ES-I3 (cell line): ENCODE data around the gene ST6GALNAC3.
"Not testable (repeated sequence)": the region's sequence is repeated elsewhere in the genome, so short reads cannot be mapped to it uniquely, and the experiment has no call there.

Experiments used
- H3K36me3 ChIP-seq: 2 replicates; pipeline ENCODE4 v1.6.1; 2013; ENCODE audit warnings: mild to moderate bottlenecking, low read length, control low read depth, moderate library complexity; ENCODE audit not compliant: insufficient read depth
- H3K4me1 ChIP-seq: 2 replicates; pipeline ENCODE4 v1.6.1; 2013; ENCODE audit warnings: mild to moderate bottlenecking, control low read depth, low read length; ENCODE audit not compliant: insufficient read depth
- H3K9ac ChIP-seq: 2 replicates; pipeline ENCODE4 v1.6.1; 2013; ENCODE audit warnings: low read depth, mild to moderate bottlenecking, low read length, moderate library complexity
- H3K9me3 ChIP-seq: 2 replicates; pipeline ENCODE4 v1.6.1; 2013; ENCODE audit warnings: mild to moderate bottlenecking, low read length, moderate library complexity; ENCODE audit not compliant: control insufficient read depth, insufficient read depth

Gene ST6GALNAC3

DNA sequence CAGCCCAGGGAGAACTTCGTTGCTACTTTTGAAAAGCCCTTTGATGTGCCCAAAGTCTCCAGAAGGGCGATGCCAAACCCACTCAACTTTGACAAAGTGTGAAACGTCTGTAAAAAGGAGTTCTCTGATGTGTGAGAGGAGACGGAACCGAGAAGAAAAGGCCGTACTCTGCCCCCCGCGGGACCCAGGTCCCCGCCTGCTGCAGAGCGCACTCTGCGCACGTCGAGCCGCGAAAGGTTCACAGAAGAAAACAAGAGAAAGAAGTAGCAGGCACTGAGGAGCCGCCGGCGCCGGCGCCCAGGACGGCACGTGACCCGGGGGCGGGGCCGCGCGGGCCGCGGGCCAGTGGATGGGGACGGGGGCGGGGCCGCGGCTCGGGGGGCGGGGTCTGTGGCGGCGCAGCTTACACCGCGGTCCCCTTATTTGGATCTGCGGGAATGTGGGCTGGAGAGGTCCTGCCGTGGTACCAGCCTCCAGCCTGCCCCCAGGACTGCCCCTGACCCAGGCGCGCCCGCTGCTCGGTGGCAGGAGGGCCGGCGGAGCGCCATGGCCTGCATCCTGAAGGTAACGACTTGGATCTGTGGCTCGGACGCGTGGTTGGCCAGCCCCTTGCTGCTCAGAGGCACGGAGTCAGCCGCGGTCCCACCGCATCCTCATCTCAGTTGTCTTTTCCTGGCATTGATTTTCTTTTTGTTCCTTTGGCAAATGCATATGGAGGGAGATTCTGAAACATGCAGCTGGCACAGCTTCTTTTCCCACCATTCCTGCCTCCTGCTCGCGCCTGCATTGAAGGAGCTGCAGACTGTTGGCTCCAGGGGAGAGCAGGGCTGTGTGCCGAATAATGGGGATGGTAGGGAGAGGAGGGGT lies at the start of gene ST6GALNAC3:
ST6GALNAC3 (plus strand) TSS at position 426 of the 867 bp plus-strand sequence.
- Histone ChIP-seq H3K9me3 (no peaks in the 10 kb centered on the region), H3K4me1 (peaks cover 4% of the 10 kb centered on the region; the same call in 1 of the 2 replicates), H3K9ac (peak within 1 kb of the TSS; percentile 72), H3K36me3 (no peaks in the 10 kb centered on the region)

DNA sequence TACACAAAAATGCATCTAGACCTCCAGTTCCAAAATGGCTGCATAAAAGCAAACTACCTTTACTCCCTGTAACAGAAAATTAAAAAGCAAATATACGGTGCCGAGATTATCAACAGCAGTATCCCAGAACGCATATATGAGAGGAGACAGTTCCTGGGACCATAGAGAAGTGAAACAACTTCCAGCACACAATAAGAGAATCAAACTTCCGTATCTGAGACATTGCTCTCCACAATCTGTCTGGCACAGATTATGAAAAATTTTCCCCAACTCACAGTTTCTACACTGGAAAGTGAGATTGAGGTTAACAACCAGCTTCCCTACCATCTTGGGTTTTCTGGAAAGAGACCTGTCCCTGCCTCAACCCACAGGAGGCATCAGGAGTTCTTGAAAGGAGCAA lies 47.2 kb upstream of the ST6GALNAC3 start:
- H3K9ac ChIP-seq = no peak overlapping the region
- H3K4me1 ChIP-seq = no peaks in the 10 kb centered on the region; the same call in 1 of the 2 replicates
- no peaks in the 10 kb centered on the region for H3K36me3 ChIP-seq
- H3K9me3 ChIP-seq = no peaks in the 10 kb centered on the region

- Histone ChIP-seq H3K36me3 (no peaks in the 10 kb centered on the region), H3K9ac (no peak overlapping the region), H3K9me3 (no peaks in the 10 kb centered on the region), H3K4me1 (no peaks in the 10 kb centered on the region; the same call in 1 of the 2 replicates)
Observed at GRCh38 chr1:76029331-76029730, 45.2 kb upstream of the ST6GALNAC3 start.

GRCh38 chr1:76031496-76031895 lies 43.0 kb upstream of the ST6GALNAC3 start:
- Histone ChIP-seq H3K4me1 (peaks cover 7% of the 10 kb centered on the region; the same call in 1 of the 2 replicates), H3K9me3 (no peaks in the 10 kb centered on the region), H3K9ac (no peak overlapping the region), H3K36me3 (no peaks in the 10 kb centered on the region)

DNA sequence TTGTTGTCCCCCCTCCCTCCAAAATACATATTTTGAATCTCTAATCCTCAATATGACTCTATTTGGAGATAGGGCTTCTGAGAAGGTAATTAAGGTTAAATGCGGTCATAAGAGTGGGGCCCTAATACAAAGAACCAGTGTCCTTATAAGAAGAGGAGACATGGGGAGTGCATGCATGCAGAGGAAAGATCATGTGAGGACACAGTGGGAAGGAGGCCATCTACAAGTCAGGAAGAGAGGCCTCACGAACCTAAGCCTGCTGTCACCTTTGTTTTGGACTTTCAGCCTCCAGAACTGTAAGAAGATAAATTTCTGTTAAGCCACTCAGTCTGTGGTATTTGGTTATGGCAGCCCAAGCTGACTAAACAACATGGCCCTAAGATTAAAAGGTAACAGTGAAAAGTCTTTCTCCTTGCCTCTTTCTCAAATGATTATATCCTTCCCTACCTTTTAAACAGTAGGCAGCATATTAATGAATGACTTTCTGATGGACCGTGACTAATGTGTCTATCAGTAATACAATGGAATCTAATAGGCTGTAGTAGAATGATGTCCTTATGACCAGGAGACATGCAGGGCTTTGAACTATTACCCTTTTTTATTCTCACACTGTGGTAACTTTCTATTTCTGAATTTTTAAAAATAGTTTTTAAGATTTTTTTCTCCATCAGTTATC lies 40.6 kb upstream of the ST6GALNAC3 start:
- no peaks in the 10 kb centered on the region for H3K9me3 ChIP-seq
- H3K4me1 ChIP-seq = peaks cover 27% of the 10 kb centered on the region
- H3K9ac ChIP-seq = no peak overlapping the region
- H3K36me3 ChIP-seq = no peaks in the 10 kb centered on the region

DNA sequence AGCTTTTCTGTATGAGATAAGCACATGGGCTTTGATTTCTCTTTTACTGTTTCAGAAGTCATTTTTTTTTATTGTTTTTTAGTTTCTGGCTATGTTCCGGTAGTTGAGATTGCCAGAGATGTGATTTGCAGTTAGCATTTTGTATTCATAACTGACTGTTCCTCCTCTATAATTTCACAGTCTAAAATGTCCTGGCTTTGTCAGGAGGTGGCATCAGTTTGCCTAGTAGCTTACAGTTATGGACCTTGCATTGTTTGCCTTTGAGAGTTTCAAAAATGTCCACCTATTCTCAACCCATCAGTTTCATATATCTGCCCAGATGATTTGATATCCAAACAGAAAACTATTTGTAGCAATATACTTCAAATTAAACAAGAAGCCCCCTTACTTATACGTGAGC lies 39.5 kb upstream of the ST6GALNAC3 start:
- Histone ChIP-seq H3K9me3 (no peaks in the 10 kb centered on the region), H3K9ac (no peak overlapping the region), H3K4me1 (peaks cover 27% of the 10 kb centered on the region), H3K36me3 (no peaks in the 10 kb centered on the region)

GRCh38 chr1:76037324-76037723 lies 37.2 kb upstream of the ST6GALNAC3 start:
- Histone ChIP-seq H3K36me3 (no peaks in the 10 kb centered on the region), H3K9ac (no peak overlapping the region), H3K4me1 (peaks cover 36% of the 10 kb centered on the region), H3K9me3 (no peaks in the 10 kb centered on the region)

GRCh38 chr1:76038287-76039004 lies 36.1 kb upstream of the ST6GALNAC3 start:
- H3K36me3 ChIP-seq = no peaks in the 10 kb centered on the region
- H3K9ac ChIP-seq = no peak overlapping the region
- peaks cover 36% of the 10 kb centered on the region for H3K4me1 ChIP-seq
- no peaks in the 10 kb centered on the region for H3K9me3 ChIP-seq

- Histone ChIP-seq H3K9ac (no peak overlapping the region), H3K9me3 (no peaks in the 10 kb centered on the region), H3K4me1 (peaks cover 18% of the 10 kb centered on the region; the same call in 1 of the 2 replicates), H3K36me3 (no peaks in the 10 kb centered on the region)
Observed at GRCh38 chr1:76046149-76046548, 28.4 kb upstream of the ST6GALNAC3 start.

DNA sequence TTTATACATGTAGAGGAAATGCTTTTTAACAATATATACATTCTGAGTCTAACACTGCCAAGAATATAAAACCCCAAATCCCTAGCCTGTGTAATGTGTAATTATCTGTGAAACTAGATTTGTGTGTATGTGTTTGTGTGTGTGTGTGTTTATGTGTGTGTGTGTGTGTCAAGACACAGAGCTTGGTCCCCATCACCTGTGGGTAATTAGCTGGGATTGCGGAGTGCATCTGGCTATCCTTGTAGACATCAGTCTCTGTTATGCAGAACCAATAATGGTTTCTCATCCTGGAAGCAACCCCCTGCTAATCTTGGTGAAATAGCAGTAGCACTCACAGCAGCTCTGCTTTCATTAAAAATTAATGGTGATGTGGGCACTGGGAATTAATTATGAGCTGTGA lies 26.3 kb upstream of the ST6GALNAC3 start:
- H3K36me3 ChIP-seq = no peaks in the 10 kb centered on the region
- H3K4me1 ChIP-seq = peaks cover 21% of the 10 kb centered on the region; the same call in 1 of the 2 replicates
- H3K9me3 ChIP-seq = no peaks in the 10 kb centered on the region
- no peak overlapping the region for H3K9ac ChIP-seq

- H3K9ac ChIP-seq = no peak overlapping the region
- no peaks in the 10 kb centered on the region for H3K9me3 ChIP-seq
- peaks cover 24% of the 10 kb centered on the region; the same call in 1 of the 2 replicates for H3K4me1 ChIP-seq
- no peaks in the 10 kb centered on the region for H3K36me3 ChIP-seq
Observed at GRCh38 chr1:76048926-76049325, 25.6 kb upstream of the ST6GALNAC3 start.

DNA sequence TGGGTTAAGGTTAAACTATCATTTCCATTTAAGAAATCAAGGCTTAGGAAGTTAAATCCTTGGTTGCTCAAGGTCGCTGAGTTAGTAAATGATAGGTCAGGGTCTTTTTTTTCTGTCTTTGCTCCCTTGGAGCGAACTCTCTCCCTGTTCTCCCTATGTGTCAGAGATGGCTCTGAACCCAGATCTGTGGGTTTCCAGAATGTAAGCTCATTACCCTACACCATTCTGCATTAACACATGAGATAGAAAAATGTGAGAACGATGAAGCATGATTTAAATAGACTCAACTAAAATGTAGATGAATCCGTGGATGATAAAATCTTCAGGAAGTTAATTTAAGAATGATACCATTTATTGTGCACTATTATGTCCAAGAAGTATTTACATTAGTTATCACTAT lies 25.0 kb upstream of the ST6GALNAC3 start:
- H3K9me3 ChIP-seq = no peaks in the 10 kb centered on the region
- peaks cover 24% of the 10 kb centered on the region; the same call in 1 of the 2 replicates for H3K4me1 ChIP-seq
- no peaks in the 10 kb centered on the region for H3K36me3 ChIP-seq
- H3K9ac ChIP-seq = no peak overlapping the region; the same call in 1 of the 2 replicates

DNA sequence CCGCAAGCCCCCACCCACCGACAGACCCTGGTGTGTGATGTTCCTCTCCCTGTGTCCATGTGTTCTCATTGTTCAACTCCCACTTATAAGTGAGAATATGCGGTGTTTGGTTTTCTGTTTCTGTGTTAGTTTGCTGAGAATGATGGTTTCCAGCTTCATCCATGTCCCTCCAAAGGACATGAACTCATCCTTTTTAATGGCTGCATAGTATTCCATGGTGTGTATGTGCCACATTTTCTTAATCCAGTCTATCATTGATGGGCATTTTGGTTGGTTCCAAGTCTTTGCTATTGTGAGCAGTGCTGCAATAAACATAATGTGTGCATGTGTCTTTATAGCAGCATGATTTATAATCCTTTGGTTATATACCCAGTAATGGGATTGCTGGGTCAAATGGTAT lies 24.5 kb upstream of the ST6GALNAC3 start:
- not testable (repeated sequence) for H3K9me3 ChIP-seq, H3K36me3 ChIP-seq, H3K9ac ChIP-seq
- H3K4me1 ChIP-seq = peaks cover 24% of the 10 kb centered on the region; the same call in 1 of the 2 replicates

DNA sequence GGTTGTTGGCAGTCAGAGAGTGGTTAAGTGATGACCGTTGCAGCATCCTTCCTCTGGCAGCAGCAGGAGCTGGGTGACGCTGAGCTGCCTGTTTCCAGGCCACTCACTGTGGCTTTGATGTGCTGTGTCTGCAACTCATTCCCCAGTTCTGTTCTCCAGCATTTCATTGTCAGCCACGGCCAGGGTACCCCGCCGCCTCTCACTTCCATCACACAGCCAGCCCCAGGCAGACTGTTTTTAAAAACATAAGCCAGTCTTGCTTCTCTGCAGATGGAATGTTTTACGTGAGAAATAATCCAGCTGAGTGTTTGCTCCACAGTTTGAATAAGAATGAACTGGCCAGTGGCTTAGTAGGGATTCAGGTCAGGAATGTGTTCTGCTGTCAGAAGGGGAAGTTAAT lies 21.5 kb upstream of the ST6GALNAC3 start:
- Histone ChIP-seq H3K9me3 (no peaks in the 10 kb centered on the region), H3K4me1 (peaks cover 21% of the 10 kb centered on the region; the same call in 1 of the 2 replicates), H3K9ac (no peak overlapping the region), H3K36me3 (no peaks in the 10 kb centered on the region)
